Neuronal stem cell (in vitro differentiated cells): ENCODE measurements around the gene BBOX1.
"Not testable (repeated sequence)": the region's sequence is repeated elsewhere in the genome, so short reads cannot be mapped to it uniquely, and the experiment has no call there.

Source experiments
- DNase-seq: peaks from one replicate; pipeline ENCODE4 v3.0.0-alpha.2; 2013; ENCODE audit warnings: low spot score
- H2AFZ ChIP-seq: one replicate; pipeline ENCODE4 v1.6.1; 2013; ENCODE audit warnings: mild to moderate bottlenecking, low read length, inconsistent platforms
- H2AK5ac ChIP-seq: 2 replicates; pipeline ENCODE4 v1.6.1; 2013; ENCODE audit warnings: low read depth, mild to moderate bottlenecking, inconsistent platforms, low read length, moderate library complexity, mixed read lengths
- H2BK120ac ChIP-seq: 2 replicates; pipeline ENCODE4 v1.6.1; 2013; ENCODE audit warnings: low read depth, mild to moderate bottlenecking, inconsistent platforms, low read length, moderate library complexity, mixed read lengths
- H2BK12ac ChIP-seq: one replicate; pipeline ENCODE4 v1.6.1; 2013; ENCODE audit warnings: low read length, inconsistent platforms
- H2BK15ac ChIP-seq: 2 replicates; pipeline ENCODE4 v1.6.1; 2013; ENCODE audit warnings: mild to moderate bottlenecking, low read length, inconsistent platforms, mixed read lengths
- H2BK5ac ChIP-seq: one replicate; pipeline ENCODE4 v1.6.1; 2013; ENCODE audit warnings: inconsistent platforms, mild to moderate bottlenecking, low read length, moderate library complexity
- H3K14ac ChIP-seq: one replicate; pipeline ENCODE4 v1.6.1; 2013; ENCODE audit warnings: low read length, inconsistent platforms
- H3K18ac ChIP-seq: 2 replicates; pipeline ENCODE4 v1.6.1; 2013; ENCODE audit warnings: low read length, inconsistent platforms
- H3K23ac ChIP-seq: 2 replicates; pipeline ENCODE4 v1.6.1; 2013; ENCODE audit warnings: low read depth, mild to moderate bottlenecking, mixed read lengths, low read length, inconsistent platforms; ENCODE audit not compliant: poor library complexity
- H3K27ac ChIP-seq: replicated peaks from 3 replicates; pipeline ENCODE4 v1.5.1; 2013; ENCODE audit warnings: low read length, inconsistent platforms
- H3K27me3 ChIP-seq, 3 experiments: 2 replicates each; pipeline ENCODE4 v1.6.1; 2013; ENCODE audit warnings: low read length in 3 of 3, mild to moderate bottlenecking in 2 of 3, inconsistent platforms in 1 of 3, low read depth in 1 of 3, mixed read lengths in 1 of 3, moderate library complexity in 1 of 3; ENCODE audit not compliant: control insufficient read depth in 3 of 3, insufficient read depth in 3 of 3
- H3K36me3 ChIP-seq, 2 donors: replicated peaks in 1 of 2; 2 replicates each; pipeline ENCODE4 v1.6.1; 2013; ENCODE audit warnings: low read length in 2 of 2; ENCODE audit not compliant: control insufficient read depth in 2 of 2, insufficient read depth in 2 of 2
- H3K4ac ChIP-seq: 2 replicates; pipeline ENCODE4 v1.6.1; 2013; ENCODE audit warnings: inconsistent platforms, mild to moderate bottlenecking, low read length, moderate library complexity
- H3K4me1 ChIP-seq, 2 donors: 1 replicate in 1 of 2; 2 replicates in 1 of 2; pipeline ENCODE4 v1.6.1; 2013; ENCODE audit warnings: low read length in 2 of 2, low read depth in 1 of 2; ENCODE audit not compliant: control insufficient read depth in 2 of 2, insufficient read depth in 1 of 2
- H3K4me2 ChIP-seq: one replicate; pipeline ENCODE4 v1.6.1; 2013; ENCODE audit warnings: mild to moderate bottlenecking, low read length, inconsistent platforms; ENCODE audit not compliant: insufficient read depth, poor library complexity, severe bottlenecking
- H3K4me3 ChIP-seq, 2 donors: 2 replicates each; pipeline ENCODE4 v1.5.1; 2013; ENCODE audit warnings: low read length in 2 of 2, mild to moderate bottlenecking in 2 of 2, inconsistent platforms in 1 of 2, moderate library complexity in 1 of 2
- H3K79me1 ChIP-seq: one replicate; pipeline ENCODE4 v1.6.1; 2013; ENCODE audit warnings: low read depth, mild to moderate bottlenecking, inconsistent platforms, low read length, moderate library complexity
- H3K9ac ChIP-seq: one replicate; pipeline ENCODE4 v1.6.1; 2013; ENCODE audit warnings: mild to moderate bottlenecking, low read depth, low read length, inconsistent platforms; ENCODE audit not compliant: poor library complexity
- H3K9me3 ChIP-seq, 2 donors: replicated peaks in 1 of 2; 2 replicates each; pipeline versions ENCODE3 to v1.6.1; 2013; ENCODE audit warnings: low read length in 2 of 2, mild to moderate bottlenecking in 2 of 2, inconsistent platforms in 1 of 2, low read depth in 1 of 2, mixed read lengths in 1 of 2, moderate library complexity in 1 of 2; ENCODE audit not compliant: control insufficient read depth in 2 of 2, insufficient read depth in 1 of 2
- H4K8ac ChIP-seq: one replicate; pipeline ENCODE4 v1.6.1; 2013; ENCODE audit warnings: low read depth, mild to moderate bottlenecking, inconsistent platforms, low read length, moderate library complexity
- H4K91ac ChIP-seq: one replicate; pipeline ENCODE4 v1.6.1; 2013; ENCODE audit warnings: low read length, low read depth, mild to moderate bottlenecking, inconsistent platforms; ENCODE audit not compliant: poor library complexity
- WGBS, 2 donors: extraction: QIAGEN DNeasy Blood & Tissue Kit; methylation state at CpG; one replicate each; pipeline ENCODE4 v1.1.7; 2013; ENCODE audit warnings: missing lambda C conversion rate in 2 of 2, mixed read lengths in 1 of 2; ENCODE audit not compliant: insufficient read length in 2 of 2, insufficient replicate concordance in 1 of 2; ENCODE audit errors: extremely low coverage in 2 of 2; 5-methylcytosine and 5-hydroxymethylcytosine counted together

BBOX1 gene

DNA sequence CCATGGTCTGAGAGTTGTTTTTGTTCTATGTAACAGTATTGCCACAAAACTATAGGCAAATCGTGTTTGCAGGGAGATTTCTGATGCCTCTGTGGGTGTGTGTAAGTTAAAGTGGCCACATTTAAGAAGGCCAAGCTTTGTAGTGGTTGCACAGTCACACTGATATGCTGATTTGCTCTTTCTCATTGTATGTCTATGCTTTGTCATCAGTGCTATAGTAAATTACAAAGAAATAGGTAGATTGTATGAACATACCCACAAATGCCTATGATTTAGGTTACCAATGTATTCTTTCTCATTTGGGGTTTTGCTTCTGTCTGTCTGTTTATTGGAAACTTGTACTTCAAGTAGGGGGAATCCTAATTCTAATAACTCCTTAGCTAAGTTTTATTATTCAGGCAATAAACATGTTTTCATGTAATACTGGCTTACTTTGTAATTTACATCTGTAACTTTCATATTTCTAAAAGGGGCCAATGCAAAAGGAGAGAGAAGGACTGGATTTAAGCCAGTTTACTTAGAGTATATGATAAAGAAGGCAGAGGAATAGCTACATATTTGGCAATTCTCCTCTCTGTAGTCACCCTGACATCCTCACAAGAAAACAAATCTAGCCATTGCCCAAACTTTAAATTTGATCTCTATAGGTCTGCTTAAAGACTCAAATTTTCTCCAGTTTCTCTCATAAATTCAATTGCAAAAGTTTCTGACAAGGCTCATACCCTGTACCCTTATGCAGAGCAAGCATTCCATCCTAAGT lies 44.7 kb upstream of the BBOX1 start:
- H3K9me3 ChIP-seq, result no peaks in the 10 kb centered on the region
- H3K79me1 ChIP-seq, result no peaks in the 10 kb centered on the region
- no peak overlapping the region for H2BK5ac ChIP-seq
- no peak overlapping the region for H2BK12ac ChIP-seq
- DNase-seq, result no peak
- H3K4ac ChIP-seq, result no peak overlapping the region
- H3K4me3 ChIP-seq, result no peak overlapping the region
- H3K9ac ChIP-seq, result no peak overlapping the region
- H3K18ac ChIP-seq, result no peak overlapping the region
- no peak overlapping the region for H4K8ac ChIP-seq
- no peak overlapping the region for H2BK15ac ChIP-seq
- no peak overlapping the region for H4K91ac ChIP-seq
- no peak overlapping the region for H3K23ac ChIP-seq
- no peaks in the 10 kb centered on the region for H3K36me3 ChIP-seq
- no CpG with 5 or more reads among the region's 1 CpG for WGBS, 2 donors
- no peak overlapping the region for H2AK5ac ChIP-seq
- H3K27ac ChIP-seq, result no peak overlapping the region
- no peak overlapping the region for H2BK120ac ChIP-seq
- no peak overlapping the region for H2AFZ ChIP-seq
- H3K4me2 ChIP-seq, result no peak overlapping the region
- H3K27me3 ChIP-seq, result peaks cover 0 to 5% (median 0%) of the 10 kb centered on the region in 3 experiments
- no peak overlapping the region for H3K14ac ChIP-seq
- peaks cover 0 to 6% of the 10 kb centered on the region in 2 donors for H3K4me1 ChIP-seq

GRCh38 chr11:26997378-26997777 lies 43.2 kb upstream of the BBOX1 start:
- Histone ChIP-seq H3K79me1 (no peaks in the 10 kb centered on the region), H3K36me3 (no peaks in the 10 kb centered on the region), H2AK5ac (no peak overlapping the region), H3K4me3 (no peak overlapping the region), H2AFZ (no peak overlapping the region), H4K8ac (no peak overlapping the region), H3K27ac (no peak overlapping the region), H3K4ac (no peak overlapping the region), H3K4me2 (no peak overlapping the region), H3K14ac (no peak overlapping the region), H4K91ac (no peak overlapping the region), H2BK12ac (no peak overlapping the region), H3K4me1 (peaks cover 0 to 6% of the 10 kb centered on the region in 2 donors), H3K23ac (no peak overlapping the region), H3K18ac (no peak overlapping the region), H2BK15ac (no peak overlapping the region), H2BK120ac (no peak overlapping the region), H3K9me3 (no peaks in the 10 kb centered on the region), H2BK5ac (no peak overlapping the region), H3K27me3 (peaks cover 0 to 5% (median 0%) of the 10 kb centered on the region in 3 experiments), H3K9ac (no peak overlapping the region)
- no peak for DNase-seq
- no CpG with 5 or more reads among the region's 2 CpGs for WGBS, 2 donors

- not testable (repeated sequence) for H4K91ac ChIP-seq, H3K4ac ChIP-seq, H3K4me3 ChIP-seq, H3K36me3 ChIP-seq, H3K14ac ChIP-seq, H3K23ac ChIP-seq, H2BK120ac ChIP-seq, H3K79me1 ChIP-seq, H4K8ac ChIP-seq, H3K4me1 ChIP-seq, H2BK15ac ChIP-seq, H2BK5ac ChIP-seq, H3K9me3 ChIP-seq, H2AK5ac ChIP-seq, H3K27ac ChIP-seq, H3K27me3 ChIP-seq, H2BK12ac ChIP-seq, H3K18ac ChIP-seq, DNase-seq, H3K9ac ChIP-seq, H2AFZ ChIP-seq, H3K4me2 ChIP-seq
- no CpG with 5 or more reads among the region's 4 CpGs for WGBS, 2 donors
Measured at GRCh38 chr11:27001136-27001730, 39.4 kb upstream of the BBOX1 start.

DNA sequence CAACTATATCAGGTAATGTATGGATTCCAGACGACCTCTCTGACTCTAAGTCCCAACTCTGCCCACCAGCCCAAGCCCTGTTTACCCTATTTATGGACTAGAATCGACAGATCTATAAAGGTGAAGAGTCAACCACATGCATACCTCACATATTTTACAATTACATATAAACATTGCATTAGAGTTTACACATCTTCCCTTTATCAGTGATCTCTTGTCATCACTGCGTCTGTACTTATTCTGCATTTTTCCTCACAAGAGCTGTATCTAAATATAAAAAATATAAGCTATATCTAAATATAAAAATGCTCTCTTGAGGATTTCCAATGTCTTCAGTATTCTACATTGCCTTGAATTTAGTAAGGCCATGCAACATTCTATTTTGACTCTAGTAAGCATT lies 38.2 kb upstream of the BBOX1 start:
- H2AFZ ChIP-seq, result no peak overlapping the region
- H2BK120ac ChIP-seq, result no peak overlapping the region
- no peak overlapping the region for H2BK15ac ChIP-seq
- H2BK5ac ChIP-seq, result no peak overlapping the region
- H3K9me3 ChIP-seq, result no peaks in the 10 kb centered on the region
- H3K36me3 ChIP-seq, result no peaks in the 10 kb centered on the region
- no peak overlapping the region for H2AK5ac ChIP-seq
- H3K27me3 ChIP-seq, result no peaks in the 10 kb centered on the region
- no peak overlapping the region for H2BK12ac ChIP-seq
- no peak overlapping the region for H3K27ac ChIP-seq
- no peak overlapping the region for H3K14ac ChIP-seq
- no peak for DNase-seq
- no CpG with 5 or more reads among the region's 3 CpGs for WGBS, 2 donors
- H3K23ac ChIP-seq, result no peak overlapping the region
- H3K4me3 ChIP-seq, result no peak overlapping the region
- H3K4ac ChIP-seq, result no peak overlapping the region
- no peak overlapping the region for H4K8ac ChIP-seq
- H4K91ac ChIP-seq, result no peak overlapping the region
- no peaks in the 10 kb centered on the region for H3K4me1 ChIP-seq
- H3K4me2 ChIP-seq, result no peak overlapping the region
- no peaks in the 10 kb centered on the region for H3K79me1 ChIP-seq
- no peak overlapping the region for H3K18ac ChIP-seq
- no peak overlapping the region for H3K9ac ChIP-seq
